Effector memory CD4-positive, alpha-beta T cell (primary cell): ENCODE data around the gene SCLY.

Source experiments
- DNase-seq, 3 donors: peaks; one replicate each; pipeline ENCODE4 v3.0.0-alpha.2; 2020
- H3K27ac ChIP-seq: 2 replicates; pipeline ENCODE4 v1.7.0; 2013; ENCODE audit warnings: mild to moderate bottlenecking, low read length, moderate library complexity; ENCODE audit not compliant: insufficient read depth, poor library complexity, severe bottlenecking
- H3K27me3 ChIP-seq: replicated peaks from 2 replicates; pipeline ENCODE4 v1.7.0; 2013; ENCODE audit warnings: mild to moderate bottlenecking, low read length; ENCODE audit not compliant: insufficient read depth, control insufficient read depth, poor library complexity, severe bottlenecking
- H3K36me3 ChIP-seq: 2 replicates; pipeline ENCODE4 v1.7.0; 2013; ENCODE audit warnings: mild to moderate bottlenecking, low read length, moderate library complexity; ENCODE audit not compliant: control insufficient read depth, insufficient read depth
- H3K4me1 ChIP-seq: 2 replicates; pipeline ENCODE4 v1.7.0; 2013; ENCODE audit warnings: low read length, mild to moderate bottlenecking; ENCODE audit not compliant: control insufficient read depth, insufficient read depth, poor library complexity, severe bottlenecking
- H3K4me3 ChIP-seq: 2 replicates; pipeline ENCODE4 v1.7.0; 2013; ENCODE audit warnings: low read length, low read depth, mild to moderate bottlenecking; ENCODE audit not compliant: insufficient read depth, poor library complexity, severe bottlenecking
- H3K9me3 ChIP-seq: 2 replicates; pipeline ENCODE4 v1.7.0; 2013; ENCODE audit warnings: mild to moderate bottlenecking, low read length, moderate library complexity; ENCODE audit not compliant: control insufficient read depth

Gene SCLY

GRCh38 chr2:238146884-238147544 is 86.2 kb downstream of the SCLY start:
- H3K9me3 ChIP-seq, result no peaks in the 10 kb centered on the region
- no peak overlapping the region for H3K27ac ChIP-seq
- no peaks in the 10 kb centered on the region for H3K27me3 ChIP-seq
- H3K36me3 ChIP-seq, result no peaks in the 10 kb centered on the region
- no peak overlapping the region for H3K4me3 ChIP-seq
- H3K4me1 ChIP-seq, result no peaks in the 10 kb centered on the region
- DNase-seq, result no peak

DNA sequence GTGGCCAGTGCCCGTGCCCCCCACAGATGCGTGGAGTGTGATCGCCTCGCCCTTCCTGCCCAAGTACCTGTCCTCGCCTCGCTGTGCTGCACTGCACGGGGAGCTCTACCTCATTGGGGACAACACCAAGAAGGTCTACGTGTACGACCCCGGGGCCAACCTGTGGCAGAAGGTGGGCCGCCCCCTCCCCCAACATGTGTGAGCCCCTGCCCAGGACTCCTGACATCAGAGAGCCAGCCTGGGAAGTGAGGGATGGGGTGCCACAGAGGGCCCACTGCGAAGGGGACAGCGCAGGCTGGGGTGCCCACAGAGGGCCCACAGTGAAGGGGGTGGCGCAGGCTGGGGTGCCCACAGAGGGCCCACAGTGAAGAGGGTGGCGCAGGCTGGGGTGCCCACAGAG is 88.2 kb downstream of the SCLY start:
- no peak overlapping the region for H3K27ac ChIP-seq
- no peaks in the 10 kb centered on the region for H3K27me3 ChIP-seq
- H3K4me3 ChIP-seq, result no peak overlapping the region
- DNase-seq, result no peak
- H3K36me3 ChIP-seq, result no peaks in the 10 kb centered on the region
- H3K9me3 ChIP-seq, result no peaks in the 10 kb centered on the region
- no peaks in the 10 kb centered on the region for H3K4me1 ChIP-seq
